ENCODE data around the gene CLEC4G.

CLEC4G gene

DNA sequence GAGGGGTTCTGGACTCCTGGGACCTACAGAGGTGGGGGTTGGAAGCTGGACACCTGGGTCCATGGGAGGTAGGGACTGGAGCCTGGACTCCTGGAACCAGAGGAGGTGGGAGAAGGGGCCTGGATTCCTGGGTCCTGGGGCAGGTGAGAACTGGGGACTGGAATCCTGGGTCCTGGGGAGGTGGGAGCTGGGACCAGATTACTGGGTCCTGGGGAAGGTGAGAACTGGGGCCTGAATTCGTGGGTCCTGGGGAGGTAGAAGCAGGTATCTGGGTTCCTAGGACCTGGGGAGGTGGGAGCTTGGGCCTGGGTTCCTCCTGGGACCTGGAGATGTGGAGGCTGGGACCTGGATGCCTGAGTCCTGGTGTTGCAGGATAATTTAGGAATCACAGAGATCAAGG is 31.8 kb upstream of the CLEC4G start:
- ChIA-PET POLR2A (no interaction called here), CTCF (interaction anchor here (1.2 kb wide), 1 partner anchor 16 kb away, joined by 3 read pairs; the partner anchor contains the start of gene CD209)
- H3K27me3 ChIP-seq (replicated peaks in 2 of 5; ENCODE audit: control insufficient read depth in 4 of 5, insufficient read depth in 5 of 5, low read length in 4 of 5) = peaks cover 0 to 3% (median 0%) of the 10 kb centered on the region in 5 experiments
- no peak for DNase-seq
- peaks cover 0 to 14% (median 5%) of the 10 kb centered on the region in 5 experiments for H3K9me3 ChIP-seq (ENCODE audit: control extremely low read depth in 1 of 5, control insufficient read depth in 4 of 5, insufficient read depth in 2 of 5, low read depth in 1 of 5, low read length in 4 of 5)
- H3K4me3 ChIP-seq (ENCODE audit: control insufficient read depth in 1 of 7, extremely low read depth in 1 of 7, insufficient read depth in 4 of 7, low read depth in 2 of 7, low read length in 6 of 7) = no peak overlapping the region
- H3K27ac ChIP-seq (ENCODE audit: insufficient read depth in 1 of 2, low read depth in 1 of 2, low read length in 2 of 2, poor library complexity in 1 of 2, severe bottlenecking in 2 of 2) = no peak overlapping the region
- 86% methylated on average over 1 of the region's 1 CpG for WGBS (ENCODE audit: insufficient coverage)
- no peaks in the 10 kb centered on the region for H3K36me3 ChIP-seq (ENCODE audit: control insufficient read depth in 4 of 4, insufficient read depth in 4 of 4, low read length in 3 of 4)
- H3K4me1 ChIP-seq (ENCODE audit: control extremely low read depth in 1 of 4, control insufficient read depth in 4 of 4, insufficient read depth in 4 of 4, low read length in 3 of 4) = no peaks in the 10 kb centered on the region

DNA sequence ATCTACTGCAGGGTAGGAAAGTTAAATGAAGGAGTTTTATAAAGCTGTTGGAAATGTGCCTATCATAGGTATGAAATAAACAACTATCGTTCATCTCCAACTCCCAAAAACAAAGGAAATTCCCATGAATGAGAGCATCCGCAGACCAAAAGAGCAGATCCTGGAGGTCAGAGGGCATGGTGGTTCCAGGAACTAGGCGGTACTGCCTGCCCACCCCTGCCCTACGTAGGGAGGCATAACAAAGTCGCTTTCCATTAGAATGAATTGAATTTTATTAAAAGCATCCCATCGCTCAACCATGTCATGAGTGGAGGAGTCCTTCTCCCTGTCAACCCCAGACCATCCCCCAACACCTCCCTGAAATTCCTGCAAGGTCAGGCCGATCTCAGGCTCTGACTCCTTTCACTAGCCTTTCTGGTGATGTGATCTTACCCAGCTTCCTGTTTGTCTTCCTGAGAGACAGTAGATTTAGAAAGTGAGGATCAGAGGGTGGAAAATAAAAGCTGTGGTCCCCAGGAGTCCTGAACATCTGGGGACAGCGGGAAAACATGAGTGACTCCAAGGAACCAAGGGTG is 30.9 kb upstream of the CLEC4G start, which contains the start of gene CLEC4M:
Gene CLEC4M (plus strand): TSS at position 525 of the 575 bp plus-strand sequence. CDS start 24 bp downstream, at position 549.
- H3K27me3 ChIP-seq (replicated peaks in 2 of 5; ENCODE audit: control insufficient read depth in 4 of 5, insufficient read depth in 5 of 5, low read length in 4 of 5) = no peaks in the 10 kb centered on the region
- ChIA-PET CTCF (interaction anchor here (1.2 kb wide), 1 partner anchor 15 kb away, joined by 3 read pairs; the partner anchor contains the start of gene CD209), POLR2A (interaction anchor here (0.6 kb wide), 1 partner anchor 30 kb away, joined by 3 read pairs; no protein-coding TSS in a partner anchor)
- no peaks in the 10 kb centered on the region for H3K4me1 ChIP-seq (ENCODE audit: control extremely low read depth in 1 of 4, control insufficient read depth in 4 of 4, insufficient read depth in 4 of 4, low read length in 3 of 4)
- no peak within 1 kb of the TSS for H3K27ac ChIP-seq (ENCODE audit: insufficient read depth in 1 of 2, low read depth in 1 of 2, low read length in 2 of 2, poor library complexity in 1 of 2, severe bottlenecking in 2 of 2)
- DNase-seq = no peak
- 83% methylated on average over 5 of the region's 8 CpGs for WGBS (ENCODE audit: insufficient coverage)
- H3K4me3 ChIP-seq (ENCODE audit: control insufficient read depth in 1 of 7, extremely low read depth in 1 of 7, insufficient read depth in 4 of 7, low read depth in 2 of 7, low read length in 6 of 7) = no peak within 1 kb of the TSS
- H3K9me3 ChIP-seq (ENCODE audit: control extremely low read depth in 1 of 5, control insufficient read depth in 4 of 5, insufficient read depth in 2 of 5, low read depth in 1 of 5, low read length in 4 of 5) = peaks cover 0 to 21% (median 8%) of the 10 kb centered on the region in 5 experiments
- H3K36me3 ChIP-seq (ENCODE audit: control insufficient read depth in 4 of 4, insufficient read depth in 4 of 4, low read length in 3 of 4) = no peaks in the 10 kb centered on the region

DNA sequence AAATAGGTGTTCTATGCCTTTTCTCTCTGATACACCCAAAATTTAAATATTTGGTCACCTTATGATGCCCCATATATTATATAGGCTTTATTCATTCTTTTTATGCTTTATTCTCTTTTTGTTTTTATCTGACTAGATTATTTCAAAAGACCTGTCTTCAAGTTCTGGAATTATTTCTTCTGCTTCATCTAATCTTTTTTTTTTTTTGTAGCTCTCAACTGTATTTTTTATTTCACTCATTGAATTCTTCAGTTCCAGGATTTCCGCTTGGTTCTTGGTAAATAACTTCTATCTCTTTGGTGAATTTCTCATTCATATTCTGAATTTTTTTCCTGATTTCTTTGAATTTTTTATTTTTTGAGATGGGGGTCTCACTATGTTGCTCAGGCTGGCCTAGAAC is 27.2 kb upstream of the CLEC4G start:
- H3K4me3 ChIP-seq (ENCODE audit: control insufficient read depth in 1 of 7, extremely low read depth in 1 of 7, insufficient read depth in 4 of 7, low read depth in 2 of 7, low read length in 6 of 7) = no peak overlapping the region
- no peaks in the 10 kb centered on the region for H3K36me3 ChIP-seq (ENCODE audit: control insufficient read depth in 4 of 4, insufficient read depth in 4 of 4, low read length in 3 of 4)
- CTCF ChIA-PET = no interaction called here
- DNase-seq = peak in 2 of 3 donors; percentile 25 to 32
- POLR2A ChIA-PET = interaction anchor here (0.6 kb wide), 1 partner anchor 121 kb away, joined by 4 read pairs; no protein-coding TSS in a partner anchor
- peaks cover 3 to 35% (median 22%) of the 10 kb centered on the region in 5 experiments for H3K9me3 ChIP-seq (ENCODE audit: control extremely low read depth in 1 of 5, control insufficient read depth in 4 of 5, insufficient read depth in 2 of 5, low read depth in 1 of 5, low read length in 4 of 5)
- no peak overlapping the region for H3K27ac ChIP-seq (ENCODE audit: insufficient read depth in 1 of 2, low read depth in 1 of 2, low read length in 2 of 2, poor library complexity in 1 of 2, severe bottlenecking in 2 of 2)
- H3K27me3 ChIP-seq (replicated peaks in 2 of 5; ENCODE audit: control insufficient read depth in 4 of 5, insufficient read depth in 5 of 5, low read length in 4 of 5) = no peaks in the 10 kb centered on the region
- no peaks in the 10 kb centered on the region for H3K4me1 ChIP-seq (ENCODE audit: control extremely low read depth in 1 of 4, control insufficient read depth in 4 of 4, insufficient read depth in 4 of 4, low read length in 3 of 4)
- no CpG with 5 or more reads among the region's 1 CpG for whole genome bisulfite sequencing (ENCODE audit: insufficient coverage)

- no peak overlapping the region for H3K4me3 ChIP-seq (ENCODE audit: control insufficient read depth in 1 of 7, extremely low read depth in 1 of 7, insufficient read depth in 4 of 7, low read depth in 2 of 7, low read length in 6 of 7)
- H3K9me3 ChIP-seq (ENCODE audit: control extremely low read depth in 1 of 5, control insufficient read depth in 4 of 5, insufficient read depth in 2 of 5, low read depth in 1 of 5, low read length in 4 of 5) = peaks cover 3 to 35% (median 22%) of the 10 kb centered on the region in 5 experiments
- POLR2A ChIA-PET = no interaction called here
- no peaks in the 10 kb centered on the region for H3K27me3 ChIP-seq (replicated peaks in 2 of 5; ENCODE audit: control insufficient read depth in 4 of 5, insufficient read depth in 5 of 5, low read length in 4 of 5)
- no peaks in the 10 kb centered on the region for H3K4me1 ChIP-seq (ENCODE audit: control extremely low read depth in 1 of 4, control insufficient read depth in 4 of 4, insufficient read depth in 4 of 4, low read length in 3 of 4)
- no peak for DNase-seq
- WGBS (ENCODE audit: insufficient coverage) = 100% methylated on average over 1 of the region's 3 CpGs
- H3K27ac ChIP-seq (ENCODE audit: insufficient read depth in 1 of 2, low read depth in 1 of 2, low read length in 2 of 2, poor library complexity in 1 of 2, severe bottlenecking in 2 of 2) = no peak overlapping the region
- H3K36me3 ChIP-seq (ENCODE audit: control insufficient read depth in 4 of 4, insufficient read depth in 4 of 4, low read length in 3 of 4) = no peaks in the 10 kb centered on the region
- CTCF ChIA-PET = no interaction called here
These were observed 25.4 kb upstream of the CLEC4G start for GRCh38 chr19:7757358-7757757.

GRCh38 chr19:7756258-7756657 is 24.3 kb upstream of the CLEC4G start:
- H3K27ac ChIP-seq (ENCODE audit: insufficient read depth in 1 of 2, low read depth in 1 of 2, low read length in 2 of 2, poor library complexity in 1 of 2, severe bottlenecking in 2 of 2) = no peak overlapping the region
- H3K4me3 ChIP-seq (ENCODE audit: control insufficient read depth in 1 of 7, extremely low read depth in 1 of 7, insufficient read depth in 4 of 7, low read depth in 2 of 7, low read length in 6 of 7) = no peak overlapping the region
- H3K27me3 ChIP-seq (replicated peaks in 2 of 5; ENCODE audit: control insufficient read depth in 4 of 5, insufficient read depth in 5 of 5, low read length in 4 of 5) = no peaks in the 10 kb centered on the region
- H3K9me3 ChIP-seq (ENCODE audit: control extremely low read depth in 1 of 5, control insufficient read depth in 4 of 5, insufficient read depth in 2 of 5, low read depth in 1 of 5, low read length in 4 of 5) = peaks cover 3 to 35% (median 22%) of the 10 kb centered on the region in 5 experiments
- H3K4me1 ChIP-seq (ENCODE audit: control extremely low read depth in 1 of 4, control insufficient read depth in 4 of 4, insufficient read depth in 4 of 4, low read length in 3 of 4) = no peaks in the 10 kb centered on the region
- no peaks in the 10 kb centered on the region for H3K36me3 ChIP-seq (ENCODE audit: control insufficient read depth in 4 of 4, insufficient read depth in 4 of 4, low read length in 3 of 4)
- ChIA-PET CTCF (no interaction called here), POLR2A (no interaction called here)
- no peak for DNase-seq
- 52% methylated on average over 2 of the region's 4 CpGs for whole genome bisulfite sequencing (ENCODE audit: insufficient coverage)

GRCh38 chr19:7751157-7751783 is 19.4 kb upstream of the CLEC4G start:
- ChIA-PET CTCF (no interaction called here), POLR2A (no interaction called here)
- Histone ChIP-seq H3K36me3 (ENCODE audit: control insufficient read depth in 4 of 4, insufficient read depth in 4 of 4, low read length in 3 of 4) (no peaks in the 10 kb centered on the region), H3K9me3 (ENCODE audit: control extremely low read depth in 1 of 5, control insufficient read depth in 4 of 5, insufficient read depth in 2 of 5, low read depth in 1 of 5, low read length in 4 of 5) (peaks cover 2 to 3% (median 3%) of the 10 kb centered on the region in 5 experiments), H3K4me1 (ENCODE audit: control extremely low read depth in 1 of 4, control insufficient read depth in 4 of 4, insufficient read depth in 4 of 4, low read length in 3 of 4) (no peaks in the 10 kb centered on the region), H3K27me3 (replicated peaks in 2 of 5; ENCODE audit: control insufficient read depth in 4 of 5, insufficient read depth in 5 of 5, low read length in 4 of 5) (no peaks in the 10 kb centered on the region), H3K4me3 (ENCODE audit: control insufficient read depth in 1 of 7, extremely low read depth in 1 of 7, insufficient read depth in 4 of 7, low read depth in 2 of 7, low read length in 6 of 7) (no peak overlapping the region), H3K27ac (ENCODE audit: insufficient read depth in 1 of 2, low read depth in 1 of 2, low read length in 2 of 2, poor library complexity in 1 of 2, severe bottlenecking in 2 of 2) (no peak overlapping the region)
- 80% methylated on average over 10 of the region's 12 CpGs for WGBS (ENCODE audit: insufficient coverage)
- peak; percentile 29 to 80 (median 67) for DNase-seq

- 45% methylated on average over 3 of the region's 4 CpGs for WGBS (ENCODE audit: insufficient coverage)
- Histone ChIP-seq H3K4me3 (ENCODE audit: control insufficient read depth in 1 of 7, extremely low read depth in 1 of 7, insufficient read depth in 4 of 7, low read depth in 2 of 7, low read length in 6 of 7) (no peak overlapping the region), H3K4me1 (ENCODE audit: control extremely low read depth in 1 of 4, control insufficient read depth in 4 of 4, insufficient read depth in 4 of 4, low read length in 3 of 4) (no peaks in the 10 kb centered on the region), H3K36me3 (ENCODE audit: control insufficient read depth in 4 of 4, insufficient read depth in 4 of 4, low read length in 3 of 4) (no peaks in the 10 kb centered on the region), H3K9me3 (ENCODE audit: control extremely low read depth in 1 of 5, control insufficient read depth in 4 of 5, insufficient read depth in 2 of 5, low read depth in 1 of 5, low read length in 4 of 5) (no peaks in the 10 kb centered on the region), H3K27me3 (replicated peaks in 2 of 5; ENCODE audit: control insufficient read depth in 4 of 5, insufficient read depth in 5 of 5, low read length in 4 of 5) (peaks cover 0 to 2% (median 0%) of the 10 kb centered on the region in 5 experiments), H3K27ac (ENCODE audit: insufficient read depth in 1 of 2, low read depth in 1 of 2, low read length in 2 of 2, poor library complexity in 1 of 2, severe bottlenecking in 2 of 2) (no peak overlapping the region)
- ChIA-PET CTCF (no interaction called here), POLR2A (no interaction called here)
- DNase-seq = peak; percentile 21 to 60 (median 48)
These were observed 16.8 kb upstream of the CLEC4G start for GRCh38 chr19:7748756-7749155.
